GM21528 (cell line): Measurements from ENCODE around the gene LZTS2.
"Not testable (repeated sequence)": the region's sequence is repeated elsewhere in the genome, so short reads cannot be mapped to it uniquely, and the experiment has no call there.

Experiments
- ATAC-seq: cut with Tn5 transposase; IDR thresholded peaks from one replicate; pipeline ENCODE4 v1.9.1; 2021; ENCODE audit warnings: mild to moderate bottlenecking, moderate library complexity; ENCODE audit not compliant: unreplicated experiment, low FRiP score

LZTS2 gene

GRCh38 chr10:100999742-101000126 is at the start of gene LZTS2:
TSS of gene LZTS2 (plus strand) at chr10:100999808. CDS start at chr10:101002539, 2,731 bp downstream.
- no peak for ATAC-seq

GRCh38 chr10:100960251-100960650 is 39.4 kb upstream of the LZTS2 start:
- ATAC-seq = no peak

- ATAC-seq = no peak
These were observed 37.1 kb upstream of the LZTS2 start for GRCh38 chr10:100962351-100963080.

- ATAC-seq = no peak
These were observed 35.8 kb upstream of the LZTS2 start for GRCh38 chr10:100963826-100964225.

GRCh38 chr10:100965820-100966219 is 33.8 kb upstream of the LZTS2 start:
- no peak for ATAC-seq

GRCh38 chr10:100966887-100967286 is 32.7 kb upstream of the LZTS2 start:
- ATAC-seq = no peak

- no peak for ATAC-seq
These were observed 32.3 kb upstream of the LZTS2 start for GRCh38 chr10:100967332-100967731.

- ATAC-seq = no peak
These were observed 31.4 kb upstream of the LZTS2 start for GRCh38 chr10:100968062-100968736.

GRCh38 chr10:100968863-100969186 is 30.8 kb upstream of the LZTS2 start:
- ATAC-seq = no peak

- ATAC-seq = no peak
These were observed 30.2 kb upstream of the LZTS2 start, which contains the start of gene SEMA4G for GRCh38 chr10:100969187-100970075. TSS of gene SEMA4G (plus strand) at chr10:100969504. CDS start at chr10:100972913, 3,409 bp downstream.

GRCh38 chr10:100970076-100970913 is 29.3 kb upstream of the LZTS2 start:
- no peak for ATAC-seq

- ATAC-seq = no peak
These were observed 28.4 kb upstream of the LZTS2 start for GRCh38 chr10:100970914-100971811.

- no peak for ATAC-seq
These were observed 27.3 kb upstream of the LZTS2 start for GRCh38 chr10:100972115-100972903.

GRCh38 chr10:100972904-100973535 is 26.6 kb upstream of the LZTS2 start:
- ATAC-seq = no peak

- ATAC-seq = not testable (repeated sequence)
These were observed 24.2 kb upstream of the LZTS2 start for GRCh38 chr10:100975397-100975796.

GRCh38 chr10:100976906-100977305 is 22.7 kb upstream of the LZTS2 start:
- no peak for ATAC-seq

- ATAC-seq = no peak
These were observed 22.2 kb upstream of the LZTS2 start for GRCh38 chr10:100977436-100977835.
